H1 (cell line): ENCODE data around the gene MRPL54. TPM values are rescaled to one million over a fixed set of nuclear protein-coding genes. Genes with fewer than 3 reads are reported as not detected.

Experiments used
- CTCF ChIA-PET: fragments of 300-600 bp; sonication (Branson Sonifier 250); formaldehyde crosslinking; loops from one replicate; lab custom pipeline; 2021; ENCODE audit not compliant: partially characterized antibody; lab: Charles Lee
- POLR2A ChIA-PET: fragments of 300-600 bp; sonication (Branson Sonifier 250); formaldehyde crosslinking; loops from one replicate; lab custom pipeline; 2021; ENCODE audit warnings: inconsistent platforms; ENCODE audit not compliant: partially characterized antibody; lab: Charles Lee
- DNase-seq, 2 experiments: peaks; one replicate each; pipeline versions ENCODE4 v3.0.0 to v3.0.0-alpha.2; 2010 to 2022; ENCODE audit warnings: low spot score in 2 of 2, low read depth in 1 of 2, mixed read lengths in 1 of 2
- FAIRE-seq: peaks from 2 replicates; lab custom pipeline; 2011; peaks lifted over from hg19 to GRCh38; lab: Jason Lieb, UNC
- H2AFZ ChIP-seq: 2 replicates; pipeline ENCODE4 v1.8.1; 2012; ENCODE audit warnings: low read length, inconsistent platforms
- H2AK5ac ChIP-seq: 2 replicates; pipeline ENCODE4 v1.6.1; 2013; ENCODE audit warnings: low read depth, low read length
- H2BK120ac ChIP-seq: replicated peaks from 2 replicates; pipeline ENCODE3; 2013; ENCODE audit warnings: low read depth, low read length, inconsistent platforms
- H2BK12ac ChIP-seq: 2 replicates; pipeline ENCODE4 v1.6.1; 2013; ENCODE audit warnings: low read depth, low read length
- H2BK15ac ChIP-seq: 2 replicates; pipeline ENCODE4 v1.6.1; 2013; ENCODE audit warnings: low read length
- H2BK20ac ChIP-seq: 2 replicates; pipeline ENCODE4 v1.6.1; 2013; ENCODE audit warnings: low read length
- H2BK5ac ChIP-seq: 2 replicates; pipeline ENCODE4 v1.6.1; 2013; ENCODE audit warnings: low read depth, low read length
- H3K14ac ChIP-seq: 2 replicates; pipeline ENCODE4 v1.6.1; 2013; ENCODE audit warnings: inconsistent platforms; ENCODE audit not compliant: insufficient read length
- H3K18ac ChIP-seq: 2 replicates; pipeline ENCODE4 v1.6.1; 2013; ENCODE audit warnings: low read length; ENCODE audit errors: extremely low read depth
- H3K23ac ChIP-seq: 2 replicates; pipeline ENCODE4 v1.6.1; 2013; ENCODE audit warnings: inconsistent platforms; ENCODE audit not compliant: insufficient read length
- H3K23me2 ChIP-seq: 2 replicates; pipeline ENCODE4 v1.6.1; 2013; ENCODE audit warnings: low read depth, low read length
- H3K27ac ChIP-seq: 2 replicates; pipeline ENCODE4 v1.6.1; 2011; ENCODE audit warnings: low read depth, low read length, inconsistent platforms
- H3K27me3 ChIP-seq, 4 experiments: replicated peaks in 1 of 4; 1 replicate in 1 of 4; 2 replicates in 3 of 4; pipeline versions ENCODE4 v1.6.1 to v1.8.1; 2011 to 2013; ENCODE audit warnings: low read length in 3 of 4, mild to moderate bottlenecking in 3 of 4, inconsistent platforms in 2 of 4, mixed read lengths in 2 of 4, moderate library complexity in 1 of 4; ENCODE audit not compliant: control insufficient read depth in 3 of 4, insufficient read depth in 3 of 4; ENCODE audit errors: extremely low read depth in 1 of 4
- H3K36me3 ChIP-seq, 4 experiments: 2 replicates each; pipeline versions ENCODE4 v1.6.1 to v1.8.1; 2011 to 2013; ENCODE audit warnings: mild to moderate bottlenecking in 4 of 4, low read length in 3 of 4, moderate library complexity in 2 of 4, control low read depth in 1 of 4, inconsistent platforms in 1 of 4; ENCODE audit not compliant: insufficient read depth in 4 of 4, control insufficient read depth in 2 of 4
- H3K4ac ChIP-seq: replicated peaks from 2 replicates; pipeline ENCODE3; 2013; ENCODE audit warnings: low read length, low read depth, mixed read lengths, inconsistent platforms; ENCODE audit not compliant: insufficient read length
- H3K4me1 ChIP-seq, 4 experiments: replicated peaks in 1 of 4; 1 replicate in 1 of 4; 2 replicates in 3 of 4; pipeline versions ENCODE4 v1.6.1 to v1.8.1; 2011 to 2013; ENCODE audit warnings: low read length in 3 of 4, inconsistent platforms in 2 of 4, mixed read lengths in 1 of 4; ENCODE audit not compliant: insufficient read depth in 4 of 4, control insufficient read depth in 3 of 4
- H3K4me2 ChIP-seq, 2 experiments: 2 replicates each; pipeline versions ENCODE4 v1.6.1 to v1.8.1; 2011 to 2013; ENCODE audit warnings: low read depth in 2 of 2, low read length in 2 of 2, control low read depth in 1 of 2, inconsistent platforms in 1 of 2, mild to moderate bottlenecking in 1 of 2; ENCODE audit not compliant: insufficient read depth in 1 of 2
- H3K4me3 ChIP-seq, 4 experiments: fragments of 200-600, 300-600 bp in 1 of 4; sonication (generic), shearing (Covaris generic), sonication (Bioruptor Twin) in 1 of 4; 2 replicates each; pipeline versions ENCODE4 v1.5.1 to v1.8.1; 2011 to 2016; ENCODE audit warnings: low read length in 4 of 4, low read depth in 3 of 4, control low read depth in 2 of 4, inconsistent platforms in 2 of 4, mild to moderate bottlenecking in 2 of 4, mixed read lengths in 1 of 4, moderate library complexity in 1 of 4; ENCODE audit not compliant: insufficient read depth in 2 of 4; ENCODE audit errors: extremely low read depth in 1 of 4
- H3K56ac ChIP-seq: replicated peaks from 2 replicates; pipeline ENCODE3; 2013; ENCODE audit warnings: low read depth, mild to moderate bottlenecking, mixed read lengths, low read length, inconsistent platforms; ENCODE audit not compliant: insufficient read length
- H3K79me1 ChIP-seq: 2 replicates; pipeline ENCODE4 v1.6.1; 2013; ENCODE audit warnings: low read depth, low read length, control low read depth
- H3K79me2 ChIP-seq, 2 experiments: 2 replicates each; pipeline versions ENCODE4 v1.6.1 to v1.8.1; 2012 to 2013; ENCODE audit warnings: low read length in 2 of 2, mild to moderate bottlenecking in 2 of 2, inconsistent platforms in 1 of 2; ENCODE audit not compliant: insufficient read depth in 2 of 2, control insufficient read depth in 1 of 2
- H3K9ac ChIP-seq, 4 experiments: replicated peaks in 1 of 4; 1 replicate in 1 of 4; 2 replicates in 3 of 4; pipeline versions ENCODE4 v1.6.1 to v1.8.1; 2011 to 2013; ENCODE audit warnings: low read depth in 3 of 4, low read length in 3 of 4, control low read depth in 2 of 4, mild to moderate bottlenecking in 2 of 4, moderate library complexity in 2 of 4, inconsistent platforms in 1 of 4; ENCODE audit errors: extremely low read depth in 1 of 4
- H3K9me3 ChIP-seq, 2 experiments: 2 replicates each; pipeline versions ENCODE4 v1.6.1 to v1.8.1; 2012 to 2013; ENCODE audit warnings: mild to moderate bottlenecking in 2 of 2, moderate library complexity in 2 of 2, control low read depth in 1 of 2, inconsistent platforms in 1 of 2, low read depth in 1 of 2, low read length in 1 of 2, mixed read lengths in 1 of 2; ENCODE audit not compliant: insufficient read depth in 2 of 2
- H4K20me1 ChIP-seq, 2 experiments: replicated peaks in 1 of 2; 2 replicates each; pipeline versions ENCODE3 to v1.8.1; 2011 to 2013; ENCODE audit warnings: inconsistent platforms in 2 of 2, low read length in 2 of 2, mild to moderate bottlenecking in 1 of 2; ENCODE audit not compliant: insufficient read depth in 2 of 2, control insufficient read depth in 1 of 2
- H4K5ac ChIP-seq: 2 replicates; pipeline ENCODE4 v1.6.1; 2013; ENCODE audit warnings: low read length, low read depth, mixed read lengths, inconsistent platforms; ENCODE audit not compliant: insufficient read length
- H4K8ac ChIP-seq: 2 replicates; pipeline ENCODE4 v1.8.0; 2013; ENCODE audit warnings: mild to moderate bottlenecking, moderate library complexity, low read length, inconsistent platforms; ENCODE audit not compliant: insufficient read depth; ENCODE audit errors: extremely low read depth
- H4K91ac ChIP-seq: replicated peaks from 2 replicates; pipeline ENCODE3; 2013; ENCODE audit warnings: low read length, mixed read lengths, inconsistent platforms; ENCODE audit not compliant: insufficient read length
- ATF3 ChIP-seq: IDR thresholded peaks from 2 replicates; pipeline ENCODE4 v1.6.1; 2011; ENCODE audit warnings: low read depth, mild to moderate bottlenecking, low read length; ENCODE audit not compliant: insufficient read depth
- NANOG ChIP-seq: IDR thresholded peaks from 2 replicates; pipeline ENCODE4 v1.6.1; 2011; ENCODE audit warnings: low read length, low read depth, mild to moderate bottlenecking, inconsistent platforms; ENCODE audit not compliant: insufficient read depth, poor library complexity, severe bottlenecking
- WGBS, 2 experiments: shearing (Covaris generic) in 1 of 2; methylation state at CpG; one replicate each; pipeline versions ENCODE4 v1.1.6 to v1.1.7; 2013 to 2015; ENCODE audit warnings: low lambda C conversion rate in 2 of 2, mixed read lengths in 2 of 2, inconsistent platforms in 1 of 2, low coverage in 1 of 2, missing lambda C conversion rate in 1 of 2; ENCODE audit not compliant: insufficient replicate concordance in 2 of 2, insufficient coverage in 1 of 2, insufficient read length in 1 of 2; ENCODE audit errors: extremely low coverage in 1 of 2, missing lambda C conversion rate in 1 of 2; 5-methylcytosine and 5-hydroxymethylcytosine counted together
- polyA plus RNA-seq, 7 experiments: library from polyadenylated mRNA; depleted of rRNA in 3 of 7; stranded (reverse) in 5 of 7; unstranded in 2 of 7; fragments of >200 nt in 5 of 7; fragments of 200-250 nt in 2 of 7; gene quantifications; 1 replicate in 5 of 7; 2 replicates in 1 of 7; 4 replicates in 1 of 7; pipeline versions ENCODE4 v1.2.1 to v1.2.3, GENCODE V29; 2011 to 2013; ENCODE audit warnings: missing spikeins in 2 of 7, mixed read lengths in 2 of 7
- total RNA-seq: library from RNA; stranded (reverse); fragmentation: NEBNext Ultra II Directional; extraction: Animal tissue kit (Norgen Biotek cat#: 25700); gene quantifications from 2 replicates; pipeline ENCODE4 v1.2.1, GENCODE V29; 2021

MRPL54 gene
- total and polyA plus RNA-seq, 2 of the 8 experiments (the other 6 are each of a cell fraction or from before 2014, with no cell fraction given), result 63.8 to 72.8 TPM

DNA sequence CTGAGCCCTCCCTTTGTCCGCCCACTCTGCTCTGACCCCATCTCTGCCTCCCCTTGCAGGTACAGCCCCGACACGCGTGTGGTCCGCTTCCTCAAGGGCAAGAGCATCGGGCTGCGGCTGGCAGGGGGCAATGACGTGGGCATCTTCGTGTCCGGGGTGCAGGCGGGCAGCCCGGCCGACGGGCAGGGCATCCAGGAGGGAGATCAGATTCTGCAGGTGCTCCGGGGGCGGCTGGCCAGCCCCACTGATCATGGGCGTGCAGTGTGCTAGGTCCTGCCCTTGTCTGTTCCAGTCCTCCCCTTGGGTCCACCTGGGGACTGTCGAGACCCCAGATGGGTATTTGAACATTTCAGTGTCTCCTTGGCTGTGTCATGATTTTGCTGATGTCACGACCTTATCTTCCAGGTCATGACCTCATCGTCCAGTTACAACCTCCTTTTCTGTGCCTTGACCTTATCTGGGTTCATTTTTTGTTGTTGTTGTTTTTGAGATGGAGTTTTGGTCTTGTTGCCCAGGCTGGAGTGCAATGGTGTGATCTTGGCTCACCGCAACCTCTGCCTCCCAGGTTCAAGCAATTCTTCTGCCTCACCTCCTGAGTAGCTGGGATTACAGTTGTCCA lies 26.3 kb upstream of the MRPL54 start:
- ChIA-PET CTCF (interaction anchor here (0.6 kb wide), 1 partner anchor 77 kb away, joined by 5 read pairs; no protein-coding TSS in a partner anchor), POLR2A (interaction anchor here (0.6 to 0.7 kb wide), 2 partner anchors 11 to 239 kb away, joined by 3 read pairs; no protein-coding TSS in a partner anchor)
- Histone ChIP-seq H3K4ac (no peak overlapping the region), H3K18ac (no peak overlapping the region), H2BK120ac (no peak overlapping the region), H3K14ac (no peak overlapping the region), H3K23ac (no peak overlapping the region), H3K4me3 (no peak overlapping the region), H3K4me2 (no peak overlapping the region), H3K9ac (no peak overlapping the region), H3K4me1 (no peaks in the 10 kb centered on the region), H3K56ac (no peak overlapping the region), H2BK15ac (no peak overlapping the region), H2BK5ac (no peak overlapping the region), H3K36me3 (peaks cover 0 to 7% (median 3%) of the 10 kb centered on the region in 4 experiments; a peak in 5 of 8 replicates), H4K91ac (no peak overlapping the region), H2AK5ac (no peak overlapping the region), H2BK12ac (no peak overlapping the region), H4K5ac (no peak overlapping the region), H2BK20ac (no peak overlapping the region), H4K20me1 (peaks cover 0 to 3% of the 10 kb centered on the region in 2 experiments), H3K27me3 (no peaks in the 10 kb centered on the region), H3K79me2 (no peaks in the 10 kb centered on the region), H3K27ac (no peak overlapping the region), H4K8ac (no peak overlapping the region), H2AFZ (no peak overlapping the region), H3K79me1 (no peaks in the 10 kb centered on the region), H3K23me2 (no peaks in the 10 kb centered on the region), H3K9me3 (no peaks in the 10 kb centered on the region)
- WGBS, 2 experiments, result 92% methylated on average over 17 of the region's 21 CpGs; no CpG with 5 or more reads in 1 of the 2 experiments
- FAIRE-seq, result no peak
- DNase-seq, result no peak
- TF ChIP-seq NANOG (no peak), ATF3 (no peak)
